ENCODE measurements around the gene ZNF185.

DNA sequence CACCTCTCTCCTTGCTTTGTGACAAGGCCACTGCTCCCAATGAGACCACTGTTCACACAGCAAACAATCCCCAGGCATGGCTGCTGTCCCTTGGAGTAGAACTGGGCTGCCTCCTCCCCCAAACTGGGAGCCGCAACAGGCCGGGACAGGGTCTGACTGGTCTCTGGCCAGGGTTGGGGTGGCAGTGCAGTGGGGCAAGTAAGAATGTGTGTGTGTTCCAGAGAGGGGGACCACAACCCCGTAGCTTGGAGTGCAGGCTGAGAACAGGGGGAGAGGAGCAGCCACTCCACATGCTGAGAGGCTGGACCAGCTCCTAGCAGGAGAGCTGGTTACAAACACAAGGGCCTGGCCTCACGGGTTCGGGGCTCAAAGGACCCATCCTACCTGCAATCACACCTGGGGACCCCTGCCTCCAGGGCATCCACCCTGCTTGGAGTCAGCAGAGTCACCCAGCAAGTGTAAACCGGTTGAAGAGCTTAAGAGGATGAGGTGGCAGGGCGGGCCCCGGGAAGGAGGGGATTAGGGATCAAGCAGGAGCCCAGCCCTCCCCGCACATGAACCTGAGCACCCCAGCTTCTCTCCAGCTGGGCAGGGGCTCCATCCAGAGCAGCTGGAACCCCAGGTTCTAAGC, 3.8 kb upstream of the ZNF185 start:
- no peak for TF ChIP-seq LEF1 (IDR thresholded peaks at IDR 0.05; ENCODE audit: borderline replicate concordance)
- TF ChIP-seq ELF4 (IDR thresholded peaks at IDR 0.05): no peak
- no peak for TF ChIP-seq FOXM1 (IDR thresholded peaks at IDR 0.05; ENCODE audit: borderline replicate concordance)
- TF ChIP-seq, protein P1, sequence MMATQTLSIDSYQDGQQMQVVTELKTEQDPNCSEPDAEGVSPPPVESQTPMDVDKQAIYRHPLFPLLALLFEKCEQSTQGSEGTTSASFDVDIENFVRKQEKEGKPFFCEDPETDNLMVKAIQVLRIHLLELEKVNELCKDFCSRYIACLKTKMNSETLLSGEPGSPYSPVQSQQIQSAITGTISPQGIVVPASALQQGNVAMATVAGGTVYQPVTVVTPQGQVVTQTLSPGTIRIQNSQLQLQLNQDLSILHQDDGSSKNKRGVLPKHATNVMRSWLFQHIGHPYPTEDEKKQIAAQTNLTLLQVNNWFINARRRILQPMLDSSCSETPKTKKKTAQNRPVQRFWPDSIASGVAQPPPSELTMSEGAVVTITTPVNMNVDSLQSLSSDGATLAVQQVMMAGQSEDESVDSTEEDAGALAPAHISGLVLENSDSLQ (IDR thresholded peaks at IDR 0.05): no peak
- TF ChIP-seq BHLHE40 (IDR thresholded peaks at IDR 0.05; ENCODE audit: borderline replicate concordance): no peak
- no peak for TF ChIP-seq SP1 (IDR thresholded peaks at IDR 0.05)

Measured in HEK293T (cell line).